GM10266 (cell line): ENCODE data around the gene TIMM13.
"Not testable (repeated sequence)": the region's sequence is repeated elsewhere in the genome, so short reads cannot be mapped to it uniquely, and the experiment has no call there.

Experiments used
- DNase-seq: peaks from one replicate; pipeline ENCODE4 v3.0.0; 2012; ENCODE audit errors: extremely low spot score
- TF ChIP-seq, protein P1 (sequence below): IDR thresholded peaks from 2 replicates; pipeline ENCODE4 v1.5.1; 2012; ENCODE audit warnings: mild to moderate bottlenecking, low read depth; ENCODE audit not compliant: control insufficient read depth, insufficient read depth; ENCODE audit errors: missing control alignments

The TIMM13 gene

GRCh38 chr19:2421581-2422306 is 5.6 kb downstream of the TIMM13 start:
- TF ChIP-seq, protein P1, sequence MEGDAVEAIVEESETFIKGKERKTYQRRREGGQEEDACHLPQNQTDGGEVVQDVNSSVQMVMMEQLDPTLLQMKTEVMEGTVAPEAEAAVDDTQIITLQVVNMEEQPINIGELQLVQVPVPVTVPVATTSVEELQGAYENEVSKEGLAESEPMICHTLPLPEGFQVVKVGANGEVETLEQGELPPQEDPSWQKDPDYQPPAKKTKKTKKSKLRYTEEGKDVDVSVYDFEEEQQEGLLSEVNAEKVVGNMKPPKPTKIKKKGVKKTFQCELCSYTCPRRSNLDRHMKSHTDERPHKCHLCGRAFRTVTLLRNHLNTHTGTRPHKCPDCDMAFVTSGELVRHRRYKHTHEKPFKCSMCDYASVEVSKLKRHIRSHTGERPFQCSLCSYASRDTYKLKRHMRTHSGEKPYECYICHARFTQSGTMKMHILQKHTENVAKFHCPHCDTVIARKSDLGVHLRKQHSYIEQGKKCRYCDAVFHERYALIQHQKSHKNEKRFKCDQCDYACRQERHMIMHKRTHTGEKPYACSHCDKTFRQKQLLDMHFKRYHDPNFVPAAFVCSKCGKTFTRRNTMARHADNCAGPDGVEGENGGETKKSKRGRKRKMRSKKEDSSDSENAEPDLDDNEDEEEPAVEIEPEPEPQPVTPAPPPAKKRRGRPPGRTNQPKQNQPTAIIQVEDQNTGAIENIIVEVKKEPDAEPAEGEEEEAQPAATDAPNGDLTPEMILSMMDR: no peak
- no peak for DNase-seq

GRCh38 chr19:2420490-2420889 is 6.9 kb downstream of the TIMM13 start:
- DNase-seq: no peak
- TF ChIP-seq, protein P1: no peak

GRCh38 chr19:2419754-2420153 is 7.6 kb downstream of the TIMM13 start:
- DNase-seq: no peak
- TF ChIP-seq, protein P1: no peak

DNA sequence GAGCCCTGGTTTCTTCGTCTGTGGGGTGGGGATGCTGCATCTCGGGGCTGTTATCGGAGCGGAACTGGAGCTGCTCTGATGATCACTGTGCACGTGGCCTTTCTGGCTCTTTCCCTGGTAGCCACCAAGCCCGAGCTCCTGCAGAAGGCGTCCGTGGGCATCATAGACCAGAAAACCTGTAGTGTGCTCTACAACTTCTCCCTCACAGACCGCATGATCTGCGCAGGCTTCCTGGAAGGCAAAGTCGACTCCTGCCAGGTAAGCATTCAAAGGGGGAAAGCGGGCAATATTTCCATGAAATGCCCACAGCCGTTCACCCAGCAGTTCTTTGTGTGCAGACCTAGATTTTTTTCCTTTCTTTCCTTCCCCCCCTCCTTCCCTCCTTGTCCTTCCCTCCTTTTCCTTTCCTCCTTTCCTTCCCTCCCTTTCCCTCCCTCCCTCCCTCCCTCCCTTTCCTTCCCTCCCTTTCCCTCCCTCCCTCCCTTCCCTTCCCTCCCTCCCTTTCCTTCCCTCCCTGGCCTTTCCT is 9.4 kb downstream of the TIMM13 start:
- DNase-seq: no peak
- TF ChIP-seq, protein P1: no peak

- not testable (repeated sequence) for DNase-seq
Measured at GRCh38 chr19:2417436-2417835, 9.9 kb downstream of the TIMM13 start.

GRCh38 chr19:2416321-2417097 is 10.9 kb downstream of the TIMM13 start:
- TF ChIP-seq, protein P1: no peak
- no peak for DNase-seq

GRCh38 chr19:2415973-2416319 is 11.4 kb downstream of the TIMM13 start:
- TF ChIP-seq, protein P1: no peak
- DNase-seq: no peak
